Activated T-helper 1 cell treated with anti-CD3 and anti-CD28 coated beads, Interleukin-12 subunit alpha, Interleukin-12 subunit beta, Interleukin-2, Interleukin-4 antibody, amounts not matched to agents 30 ng/mL and 10 ng/mL and 1 ng/mL, durations not matched to agents 14 hours and 24 hours and 36 hours (primary cell): ENCODE data around the gene RP9. TPM values are rescaled to one million over a fixed set of nuclear protein-coding genes. Genes with fewer than 3 reads are reported as not detected.

ENCODE experiments used
- DNase-seq: peaks from one replicate; pipeline ENCODE4 v3.0.0; 2021; ENCODE audit warnings: low spot score
- H3K27ac Mint-ChIP-seq: one replicate; pipeline ENCODE4 v1.8.0; 2021; ENCODE audit warnings: mild to moderate bottlenecking, mixed read lengths
- H3K27me3 Mint-ChIP-seq: one replicate; pipeline ENCODE4 v1.8.0; 2022; ENCODE audit warnings: mild to moderate bottlenecking, moderate library complexity, mixed read lengths; ENCODE audit not compliant: insufficient read depth
- H3K36me3 Mint-ChIP-seq: one replicate; pipeline ENCODE4 v1.8.0; 2021; ENCODE audit warnings: low read depth, mixed read lengths
- H3K4me1 Mint-ChIP-seq: one replicate; pipeline ENCODE4 v1.8.0; 2021; ENCODE audit warnings: low read depth, mixed read lengths
- H3K4me3 Mint-ChIP-seq: one replicate; pipeline ENCODE4 v1.8.0; 2021; ENCODE audit warnings: mild to moderate bottlenecking, moderate library complexity, mixed read lengths
- H3K9me3 Mint-ChIP-seq: one replicate; pipeline ENCODE4 v1.8.0; 2021; ENCODE audit warnings: mixed read lengths
- intact Hi-C: fragments of 100-400 bp; cut with micrococcal nuclease; formaldehyde crosslinking; loops from one replicate; pipeline ENCODE4 v1.15.1; 2024
- total RNA-seq: library from RNA; stranded (reverse); gene quantifications from 2 replicates; pipeline ENCODE4 v1.2.3, GENCODE V29; 2022

RP9 gene, protein sequence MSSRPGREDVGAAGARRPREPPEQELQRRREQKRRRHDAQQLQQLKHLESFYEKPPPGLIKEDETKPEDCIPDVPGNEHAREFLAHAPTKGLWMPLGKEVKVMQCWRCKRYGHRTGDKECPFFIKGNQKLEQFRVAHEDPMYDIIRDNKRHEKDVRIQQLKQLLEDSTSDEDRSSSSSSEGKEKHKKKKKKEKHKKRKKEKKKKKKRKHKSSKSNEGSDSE
- 22.6 and 23.6 TPM in 2 replicates for total RNA-seq

GRCh38 chr7:33109005-33109757 is at the start of gene RP9:
RP9 (minus strand) TSS chr7:33109404; CDS start chr7:33109372, 32 bp downstream.
- Mint-ChIP-seq H3K9me3 (no peaks in the 10 kb centered on the region), H3K36me3 (no peaks in the 10 kb centered on the region), H3K27ac (peak within 1 kb of the TSS; percentile 42), H3K27me3 (peaks cover 21% of the 10 kb centered on the region), H3K4me1 (peaks cover 34% of the 10 kb centered on the region), H3K4me3 (peak within 1 kb of the TSS; percentile 91)
- intact Hi-C loops = loop anchor here (1.0 to 2.0 kb wide), 4 partner anchors 20 to 618 kb away; partner anchors contain the start of genes BBS9 and LSM5
- peak; percentile 72 for DNase-seq

- Mint-ChIP-seq H3K4me3 (no peak overlapping the region), H3K4me1 (no peaks in the 10 kb centered on the region), H3K36me3 (no peaks in the 10 kb centered on the region), H3K27ac (no peak overlapping the region), H3K27me3 (no peaks in the 10 kb centered on the region), H3K9me3 (no peaks in the 10 kb centered on the region)
- intact Hi-C loops = no loop called here
- DNase-seq = no peak
Measured at GRCh38 chr7:33157781-33158180, 48.6 kb upstream of the RP9 start.

DNA sequence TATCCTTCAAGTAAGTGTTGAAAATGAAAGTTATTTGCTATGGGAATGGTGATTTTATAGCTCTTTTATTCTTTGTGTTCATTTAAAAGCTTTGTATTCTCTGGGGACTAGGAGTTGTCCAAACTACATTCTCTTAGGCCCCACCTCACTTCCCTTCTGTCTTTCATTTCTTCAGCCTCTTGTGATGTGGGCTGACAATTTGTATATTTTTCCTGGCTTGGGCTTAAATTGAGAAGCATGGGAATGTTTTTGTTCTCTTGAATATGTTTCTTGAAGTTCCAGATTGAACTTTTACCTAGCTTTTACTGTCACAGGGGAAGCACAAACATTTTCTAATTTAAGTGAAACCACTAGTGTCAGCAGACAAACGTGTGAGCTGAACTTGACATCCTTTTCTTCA is 48.1 kb upstream of the RP9 start:
- Mint-ChIP-seq H3K9me3 (no peaks in the 10 kb centered on the region), H3K36me3 (no peaks in the 10 kb centered on the region), H3K27me3 (no peaks in the 10 kb centered on the region), H3K4me1 (no peaks in the 10 kb centered on the region), H3K27ac (no peak overlapping the region), H3K4me3 (no peak overlapping the region)
- intact Hi-C loops = no loop called here
- no peak for DNase-seq

DNA sequence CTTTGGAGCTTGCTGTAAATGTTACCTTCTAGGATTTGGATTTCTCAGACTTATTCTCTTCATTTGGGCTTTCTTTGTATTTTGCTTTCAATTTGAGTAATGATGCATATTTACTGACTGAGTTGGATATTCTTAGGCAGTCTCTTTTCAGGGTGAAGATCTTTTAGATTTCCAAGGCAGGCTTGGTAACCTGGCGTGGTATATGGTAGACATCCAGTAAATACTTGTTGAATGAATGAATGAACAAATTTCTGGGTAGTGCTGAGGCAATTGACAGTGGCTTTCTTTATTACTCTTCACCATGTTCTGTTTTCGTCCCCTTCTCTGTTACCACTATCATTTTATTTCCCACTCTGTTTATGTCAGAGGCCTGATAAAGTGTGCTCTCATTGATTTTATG is 47.2 kb upstream of the RP9 start:
- Mint-ChIP-seq H3K36me3 (no peaks in the 10 kb centered on the region), H3K4me1 (no peaks in the 10 kb centered on the region), H3K4me3 (no peak overlapping the region), H3K27ac (no peak overlapping the region), H3K9me3 (no peaks in the 10 kb centered on the region), H3K27me3 (no peaks in the 10 kb centered on the region)
- intact Hi-C loops = no loop called here
- no peak for DNase-seq

- Mint-ChIP-seq H3K36me3 (no peaks in the 10 kb centered on the region), H3K4me1 (no peaks in the 10 kb centered on the region), H3K27me3 (no peaks in the 10 kb centered on the region), H3K27ac (no peak overlapping the region), H3K4me3 (no peak overlapping the region), H3K9me3 (no peaks in the 10 kb centered on the region)
- intact Hi-C loops = no loop called here
- no peak for DNase-seq
Measured at GRCh38 chr7:33155811-33156210, 46.6 kb upstream of the RP9 start.

DNA sequence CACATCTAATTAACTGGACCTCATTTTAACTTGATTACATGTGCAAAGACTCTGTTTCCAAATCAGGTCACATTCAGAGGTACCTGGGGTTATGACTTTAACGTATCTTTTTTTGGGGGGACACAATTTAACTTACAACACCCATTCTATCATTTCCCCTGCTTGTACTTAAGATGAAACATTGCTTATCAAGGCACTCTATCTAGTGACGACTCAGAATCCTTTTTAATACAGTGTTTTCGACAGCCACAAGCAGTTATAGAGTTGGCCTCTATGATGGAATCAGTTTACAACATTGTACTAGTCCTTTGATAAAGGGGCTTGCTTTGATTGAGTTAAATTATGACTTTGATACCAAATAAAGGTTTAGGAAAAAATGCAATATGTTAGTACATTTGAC is 42.9 kb upstream of the RP9 start:
- H3K27ac Mint-ChIP-seq = no peak overlapping the region
- no peaks in the 10 kb centered on the region for H3K9me3 Mint-ChIP-seq
- H3K27me3 Mint-ChIP-seq = no peaks in the 10 kb centered on the region
- no peak for DNase-seq
- intact Hi-C loops = no loop called here
- no peaks in the 10 kb centered on the region for H3K4me1 Mint-ChIP-seq
- no peaks in the 10 kb centered on the region for H3K36me3 Mint-ChIP-seq
- no peak overlapping the region for H3K4me3 Mint-ChIP-seq

DNA sequence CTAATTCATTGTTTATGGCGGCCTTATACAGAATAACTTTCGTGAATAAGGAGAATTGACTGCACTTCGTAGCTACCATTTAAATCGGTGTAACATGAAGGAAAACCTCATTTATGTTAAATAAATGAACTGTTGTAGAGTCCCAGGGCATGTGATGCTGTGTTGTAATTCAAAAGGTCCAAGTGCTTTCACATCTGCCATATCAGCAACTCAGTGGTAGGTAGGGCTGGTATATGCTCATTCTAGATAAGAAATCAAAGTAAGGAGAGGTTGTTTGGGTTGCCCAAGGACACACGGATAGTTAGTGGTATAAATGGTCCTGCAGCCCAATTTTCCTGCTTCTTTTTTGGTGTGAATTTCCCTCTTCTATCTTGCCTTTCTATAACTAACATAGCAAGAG is 36.0 kb upstream of the RP9 start:
- no peak overlapping the region for H3K4me3 Mint-ChIP-seq

GRCh38 chr7:33143996-33144718 is 35.0 kb upstream of the RP9 start:
- H3K4me3 Mint-ChIP-seq = no peak overlapping the region
- no peak for DNase-seq
- no peaks in the 10 kb centered on the region for H3K4me1 Mint-ChIP-seq

More for the DNA sequence above, 36.0 kb upstream of the RP9 start:
- peaks cover 5% of the 10 kb centered on the region for H3K9me3 Mint-ChIP-seq
- H3K4me1 Mint-ChIP-seq = no peaks in the 10 kb centered on the region
- no peak overlapping the region for H3K27ac Mint-ChIP-seq
- DNase-seq = no peak
- intact Hi-C loops = no loop called here
- H3K36me3 Mint-ChIP-seq = no peaks in the 10 kb centered on the region
- peaks cover 1% of the 10 kb centered on the region for H3K27me3 Mint-ChIP-seq

DNA sequence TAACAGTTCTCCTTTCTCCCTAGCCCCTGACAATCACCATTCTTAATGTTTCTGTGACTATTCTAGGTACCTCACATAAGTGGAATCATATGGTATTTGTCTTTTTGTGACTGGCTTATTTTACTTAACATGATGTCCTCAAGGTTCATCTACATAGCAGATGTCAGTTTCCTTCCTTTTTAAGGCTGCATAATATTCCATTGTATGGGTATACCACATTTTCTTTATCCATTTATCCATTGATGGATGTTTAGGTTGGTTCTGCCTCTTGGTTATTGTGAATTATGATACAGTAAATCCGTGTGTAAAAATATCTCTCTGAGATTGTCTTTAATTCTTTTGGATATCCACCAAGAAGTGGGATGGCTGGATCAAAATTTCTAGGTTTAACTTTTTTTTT is 33.4 kb upstream of the RP9 start:
- H3K27ac Mint-ChIP-seq = no peak overlapping the region
- no peak overlapping the region for H3K4me3 Mint-ChIP-seq
- no peak for DNase-seq
- peaks cover 2% of the 10 kb centered on the region for H3K27me3 Mint-ChIP-seq
- no peaks in the 10 kb centered on the region for H3K4me1 Mint-ChIP-seq
- H3K9me3 Mint-ChIP-seq = peaks cover 5% of the 10 kb centered on the region
- intact Hi-C loops = no loop called here
- no peaks in the 10 kb centered on the region for H3K36me3 Mint-ChIP-seq

More at GRCh38 chr7:33143996-33144718, 35.0 kb upstream of the RP9 start:
- no peak overlapping the region for H3K27ac Mint-ChIP-seq
- H3K36me3 Mint-ChIP-seq = no peaks in the 10 kb centered on the region
- peaks cover 5% of the 10 kb centered on the region for H3K9me3 Mint-ChIP-seq
- peaks cover 2% of the 10 kb centered on the region for H3K27me3 Mint-ChIP-seq
- intact Hi-C loops = no loop called here

DNA sequence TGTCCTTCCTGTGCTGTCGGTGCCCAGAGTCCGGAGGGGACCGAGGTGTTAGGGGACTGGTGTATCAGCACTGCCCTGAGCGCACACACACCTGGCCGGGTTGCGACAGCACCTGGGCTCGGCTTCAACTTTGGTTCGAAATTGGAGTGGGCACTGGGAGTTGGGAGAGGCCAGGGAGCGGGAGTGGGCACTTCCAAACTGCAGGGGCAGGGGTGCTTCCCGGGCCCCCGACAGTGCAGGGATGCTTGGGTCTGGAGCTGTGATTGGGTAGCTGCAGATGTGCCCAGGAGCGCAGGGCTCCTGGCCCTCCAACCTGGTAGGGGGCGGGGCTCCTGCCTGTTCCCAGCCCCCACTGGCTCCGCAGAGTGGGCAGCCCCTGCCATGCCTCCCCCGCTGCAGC is 27.9 kb upstream of the RP9 start:
- H3K9me3 Mint-ChIP-seq = peaks cover 7% of the 10 kb centered on the region
- no peak for DNase-seq
- peaks cover 5% of the 10 kb centered on the region for H3K27me3 Mint-ChIP-seq
- H3K4me3 Mint-ChIP-seq = no peak overlapping the region
- no peak overlapping the region for H3K27ac Mint-ChIP-seq
- no peaks in the 10 kb centered on the region for H3K36me3 Mint-ChIP-seq
- intact Hi-C loops = no loop called here
- no peaks in the 10 kb centered on the region for H3K4me1 Mint-ChIP-seq

DNA sequence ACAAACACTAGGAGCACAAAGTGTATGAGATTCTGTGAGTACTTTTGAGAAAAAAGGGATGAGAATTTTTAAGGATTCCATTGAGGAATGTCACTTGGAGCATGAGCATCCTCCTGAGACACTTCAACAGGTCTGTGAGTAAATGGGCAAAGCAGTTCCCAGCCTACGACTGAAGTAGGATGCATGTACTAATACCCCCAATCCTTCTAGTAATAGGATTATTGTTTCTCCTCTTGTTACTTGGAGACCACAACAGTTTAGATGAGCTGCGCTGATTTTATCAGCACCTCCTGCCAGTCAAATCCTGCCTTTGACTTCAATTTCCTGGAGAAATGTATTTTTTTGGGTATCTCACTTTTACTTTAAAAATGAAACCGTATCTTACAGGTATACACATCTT is 21.0 kb upstream of the RP9 start:
- H3K4me3 Mint-ChIP-seq = peak overlapping the region; percentile 94
- no peak for DNase-seq

GRCh38 chr7:33129806-33130153 is 20.6 kb upstream of the RP9 start:
- intact Hi-C loops = loop anchor here (1.0 kb wide), 7 partner anchors 20 to 639 kb away; partner anchors contain the start of genes AVL9, LSM5 and RP9

More for the DNA sequence above, 21.0 kb upstream of the RP9 start:
- Mint-ChIP-seq H3K27ac (peak overlapping the region; percentile 87), H3K4me1 (peaks cover 20% of the 10 kb centered on the region), H3K9me3 (peaks cover under 1% of the 10 kb centered on the region), H3K27me3 (peaks cover 5% of the 10 kb centered on the region), H3K36me3 (no peaks in the 10 kb centered on the region)
- intact Hi-C loops = no loop called here

More at GRCh38 chr7:33129806-33130153, 20.6 kb upstream of the RP9 start:
- Mint-ChIP-seq H3K27me3 (peaks cover 5% of the 10 kb centered on the region), H3K27ac (peak overlapping the region; percentile 87), H3K36me3 (no peaks in the 10 kb centered on the region), H3K4me3 (peak overlapping the region; percentile 94), H3K4me1 (peaks cover 20% of the 10 kb centered on the region), H3K9me3 (no peaks in the 10 kb centered on the region)
- no peak for DNase-seq
